ENCODE measurements around the gene RNF169.
"Not testable (repeated sequence)": the region's sequence is repeated elsewhere in the genome, so short reads cannot be mapped to it uniquely, and the experiment has no call there.

Gene RNF169

DNA sequence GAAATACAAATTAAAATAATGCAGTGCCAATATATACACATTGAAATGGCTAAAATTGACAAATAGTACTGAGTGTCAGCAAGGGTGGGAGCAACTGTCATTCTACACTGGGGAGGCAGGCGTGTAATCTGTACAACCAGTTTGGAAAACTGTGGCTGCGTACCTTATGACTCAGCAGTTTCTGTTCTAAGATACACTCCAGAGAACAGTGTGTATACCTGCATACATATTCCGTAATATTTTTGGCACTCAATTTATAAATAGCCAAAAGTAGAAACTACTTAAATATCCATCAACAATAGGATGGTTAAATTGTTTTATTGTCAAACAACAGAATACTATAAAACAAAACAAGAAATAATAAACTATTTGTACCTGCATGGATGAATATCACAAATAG lies 57.6 kb downstream of the RNF169 start:
- Histone ChIP-seq H3K36me3 (ENCODE audit: insufficient read depth, low read length) (no peaks in the 10 kb centered on the region), H3K4me1 (ENCODE audit: insufficient read depth, low read length) (no peaks in the 10 kb centered on the region), H3K9me3 (ENCODE audit: control insufficient read depth, insufficient read depth, low read length) (no peaks in the 10 kb centered on the region), H3K9ac (ENCODE audit: low read depth, low read length) (no peak overlapping the region)

DNA sequence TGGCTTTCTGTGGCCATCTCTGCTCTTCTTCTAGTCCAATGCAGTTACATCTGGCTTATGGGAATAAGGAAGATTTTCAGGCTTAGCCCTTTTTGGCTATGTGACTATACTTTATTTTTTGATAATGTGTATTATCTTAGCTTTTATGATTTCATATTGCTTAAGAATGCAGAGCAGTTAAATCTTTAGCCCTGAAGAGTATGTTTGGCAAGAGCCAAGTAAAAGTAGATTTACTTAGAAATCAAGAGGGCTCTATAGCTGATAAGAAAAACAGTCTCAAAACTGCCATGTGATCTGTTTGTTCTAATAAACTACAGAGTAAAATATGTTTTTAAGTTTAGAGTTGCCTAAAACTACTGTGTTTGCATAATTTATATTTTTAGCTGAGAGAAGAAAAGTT lies 61.2 kb downstream of the RNF169 start:
- Histone ChIP-seq H3K36me3 (ENCODE audit: insufficient read depth, low read length) (no peaks in the 10 kb centered on the region), H3K9ac (ENCODE audit: low read depth, low read length) (no peak overlapping the region), H3K4me1 (ENCODE audit: insufficient read depth, low read length) (no peaks in the 10 kb centered on the region), H3K9me3 (ENCODE audit: control insufficient read depth, insufficient read depth, low read length) (no peaks in the 10 kb centered on the region)

DNA sequence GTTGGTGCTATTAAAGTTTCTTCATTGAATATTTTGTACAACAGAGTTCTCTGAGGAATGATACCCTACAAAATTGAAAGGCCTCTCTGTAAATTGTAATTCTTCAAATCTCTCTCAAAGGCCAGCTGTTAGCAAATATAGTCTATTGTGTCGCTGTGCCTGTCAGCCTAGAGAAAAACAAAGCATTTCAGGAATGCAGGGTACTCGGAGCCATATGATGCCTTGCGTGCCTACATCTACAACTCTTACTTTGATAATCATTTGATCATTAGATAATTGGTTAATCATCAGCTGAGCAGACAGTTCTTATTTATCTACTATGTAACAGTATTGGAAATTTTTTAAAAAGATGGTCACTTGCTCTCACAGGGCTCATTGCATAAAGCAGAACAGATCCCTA lies 67.3 kb downstream of the RNF169 start:
- H3K4me1 ChIP-seq (ENCODE audit: insufficient read depth, low read length) = no peaks in the 10 kb centered on the region
- H3K9me3 ChIP-seq (ENCODE audit: control insufficient read depth, insufficient read depth, low read length) = no peaks in the 10 kb centered on the region
- no peak overlapping the region for H3K9ac ChIP-seq (ENCODE audit: low read depth, low read length)
- H3K36me3 ChIP-seq (ENCODE audit: insufficient read depth, low read length) = no peaks in the 10 kb centered on the region; the same call in 1 of the 2 replicates

DNA sequence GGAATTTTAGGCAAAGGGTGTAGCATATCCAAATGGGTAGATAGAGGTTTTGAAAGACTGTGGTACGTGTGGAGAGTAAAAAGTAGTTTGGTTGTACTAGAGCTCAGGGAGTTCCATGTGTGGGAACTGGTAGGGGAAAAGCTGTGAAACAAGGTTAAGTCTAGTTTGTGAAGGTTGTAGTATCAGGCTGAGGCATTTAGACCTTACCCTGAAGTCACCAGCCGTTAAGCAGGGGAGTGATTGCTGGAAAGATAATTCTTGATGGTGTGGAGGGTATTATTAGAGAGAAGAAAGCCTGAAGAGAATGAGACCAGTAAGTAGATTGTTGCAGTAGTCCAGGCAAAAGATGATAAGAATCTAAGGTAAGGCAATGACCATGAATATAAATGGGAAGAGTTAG lies 68.0 kb downstream of the RNF169 start:
- Histone ChIP-seq H3K9ac (ENCODE audit: low read depth, low read length) (no peak overlapping the region), H3K4me1 (ENCODE audit: insufficient read depth, low read length) (no peaks in the 10 kb centered on the region), H3K9me3 (ENCODE audit: control insufficient read depth, insufficient read depth, low read length) (no peaks in the 10 kb centered on the region), H3K36me3 (ENCODE audit: insufficient read depth, low read length) (no peaks in the 10 kb centered on the region; the same call in 1 of the 2 replicates)

DNA sequence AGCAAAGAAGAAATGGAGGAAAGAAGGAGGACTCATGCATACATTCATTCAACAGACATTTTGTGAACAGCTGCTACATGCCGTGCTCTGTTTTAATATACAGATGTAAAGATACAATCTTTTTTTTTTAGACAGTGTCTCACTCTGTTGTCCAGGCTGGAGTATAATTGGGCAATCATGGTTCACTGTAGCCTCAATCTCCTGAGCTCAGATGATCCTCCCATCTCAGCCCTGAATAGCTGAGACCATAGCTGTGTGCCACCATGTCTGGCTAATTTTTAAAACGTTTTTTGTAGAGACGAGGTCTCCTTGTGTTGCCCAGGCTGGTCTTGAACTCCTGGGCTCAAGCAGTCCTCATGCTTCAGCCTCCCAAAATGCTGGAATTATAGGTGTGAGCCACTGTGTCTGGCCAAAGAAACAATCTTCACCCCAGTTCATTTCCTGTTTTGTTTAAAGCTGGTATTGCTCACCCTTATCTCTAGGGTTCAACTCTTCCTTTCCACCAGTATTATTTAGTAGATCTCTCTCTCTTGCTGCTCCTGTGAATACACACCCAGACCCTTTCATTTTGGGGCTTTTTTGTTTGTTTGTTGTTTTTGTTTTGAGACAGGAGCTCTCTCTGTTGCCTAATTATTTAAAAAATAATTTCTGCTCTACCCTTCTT lies 69.8 kb downstream of the RNF169 start:
- H3K4me1 ChIP-seq (ENCODE audit: insufficient read depth, low read length) = no peaks in the 10 kb centered on the region
- no peak overlapping the region for H3K9ac ChIP-seq (ENCODE audit: low read depth, low read length)
- peaks cover 5% of the 10 kb centered on the region for H3K36me3 ChIP-seq (ENCODE audit: insufficient read depth, low read length)
- peaks cover 3% of the 10 kb centered on the region; the same call in 1 of the 2 replicates for H3K9me3 ChIP-seq (ENCODE audit: control insufficient read depth, insufficient read depth, low read length)

DNA sequence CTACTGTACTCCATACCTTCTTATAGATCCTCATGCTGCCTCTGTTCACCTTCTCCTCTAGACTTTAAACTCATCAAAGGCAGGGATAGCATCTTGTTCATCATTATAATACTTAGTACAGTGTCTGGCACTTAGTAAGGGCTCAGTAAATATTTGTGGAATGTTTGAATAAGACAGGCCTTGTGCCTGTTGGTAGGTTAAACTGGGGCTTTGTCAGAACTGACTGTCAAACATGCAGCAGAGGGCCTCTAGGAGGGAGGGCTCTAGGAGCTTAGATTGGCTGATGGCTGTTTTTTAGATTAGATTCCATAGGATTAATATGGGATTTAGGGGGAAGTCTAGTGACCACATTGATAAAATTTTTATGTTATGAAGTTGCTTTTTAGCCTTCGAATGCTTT lies 70.8 kb downstream of the RNF169 start:
- peaks cover 5% of the 10 kb centered on the region for H3K36me3 ChIP-seq (ENCODE audit: insufficient read depth, low read length)
- H3K9ac ChIP-seq (ENCODE audit: low read depth, low read length) = no peak overlapping the region
- H3K4me1 ChIP-seq (ENCODE audit: insufficient read depth, low read length) = no peaks in the 10 kb centered on the region
- H3K9me3 ChIP-seq (ENCODE audit: control insufficient read depth, insufficient read depth, low read length) = peaks cover 12% of the 10 kb centered on the region; the same call in 1 of the 2 replicates

DNA sequence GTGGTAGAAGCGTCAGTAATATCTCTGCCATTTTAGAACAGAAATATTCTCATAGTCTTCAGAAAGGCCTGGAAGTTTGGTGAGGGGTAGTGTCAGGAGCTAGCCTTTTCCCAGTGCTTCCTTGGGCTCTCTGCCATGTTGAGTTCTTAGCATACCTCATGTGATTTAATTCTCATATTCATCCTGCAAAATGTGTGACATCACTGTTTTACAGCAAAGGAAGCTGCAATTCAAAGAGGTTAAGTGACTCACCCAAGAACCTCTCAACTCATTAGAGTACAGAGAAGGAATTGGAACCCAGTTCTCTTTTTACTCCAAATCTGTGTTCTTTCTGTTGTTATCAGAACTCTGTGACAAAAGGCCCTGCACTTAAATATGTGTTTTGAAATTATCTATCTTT lies 72.1 kb downstream of the RNF169 start:
- Histone ChIP-seq H3K4me1 (ENCODE audit: insufficient read depth, low read length) (no peaks in the 10 kb centered on the region), H3K9ac (ENCODE audit: low read depth, low read length) (no peak overlapping the region), H3K9me3 (ENCODE audit: control insufficient read depth, insufficient read depth, low read length) (peaks cover 22% of the 10 kb centered on the region; the same call in 1 of the 2 replicates), H3K36me3 (ENCODE audit: insufficient read depth, low read length) (peaks cover 8% of the 10 kb centered on the region)

DNA sequence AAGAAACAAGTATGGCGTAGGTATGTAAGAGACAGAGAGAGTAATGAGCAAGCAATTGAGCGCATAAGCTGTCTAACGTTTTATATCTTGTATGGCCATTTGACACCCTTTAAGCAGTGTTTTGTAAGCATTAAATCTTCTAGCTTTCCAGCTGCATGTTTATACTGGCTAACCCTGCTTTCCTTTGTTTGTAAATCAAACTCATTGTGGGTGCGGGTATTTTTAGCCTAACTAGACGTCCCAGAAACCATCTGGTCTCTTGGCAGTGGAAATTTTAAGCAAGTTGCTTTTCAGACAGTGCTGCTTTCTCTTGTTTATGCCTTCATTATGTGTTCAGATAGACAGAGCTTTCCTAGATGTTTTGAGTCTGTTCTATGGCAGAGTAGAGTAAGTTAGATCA lies 73.5 kb downstream of the RNF169 start:
- Histone ChIP-seq H3K4me1 (ENCODE audit: insufficient read depth, low read length) (no peaks in the 10 kb centered on the region), H3K9ac (ENCODE audit: low read depth, low read length) (no peak overlapping the region), H3K36me3 (ENCODE audit: insufficient read depth, low read length) (peaks cover 8% of the 10 kb centered on the region), H3K9me3 (ENCODE audit: control insufficient read depth, insufficient read depth, low read length) (peaks cover 34% of the 10 kb centered on the region)

DNA sequence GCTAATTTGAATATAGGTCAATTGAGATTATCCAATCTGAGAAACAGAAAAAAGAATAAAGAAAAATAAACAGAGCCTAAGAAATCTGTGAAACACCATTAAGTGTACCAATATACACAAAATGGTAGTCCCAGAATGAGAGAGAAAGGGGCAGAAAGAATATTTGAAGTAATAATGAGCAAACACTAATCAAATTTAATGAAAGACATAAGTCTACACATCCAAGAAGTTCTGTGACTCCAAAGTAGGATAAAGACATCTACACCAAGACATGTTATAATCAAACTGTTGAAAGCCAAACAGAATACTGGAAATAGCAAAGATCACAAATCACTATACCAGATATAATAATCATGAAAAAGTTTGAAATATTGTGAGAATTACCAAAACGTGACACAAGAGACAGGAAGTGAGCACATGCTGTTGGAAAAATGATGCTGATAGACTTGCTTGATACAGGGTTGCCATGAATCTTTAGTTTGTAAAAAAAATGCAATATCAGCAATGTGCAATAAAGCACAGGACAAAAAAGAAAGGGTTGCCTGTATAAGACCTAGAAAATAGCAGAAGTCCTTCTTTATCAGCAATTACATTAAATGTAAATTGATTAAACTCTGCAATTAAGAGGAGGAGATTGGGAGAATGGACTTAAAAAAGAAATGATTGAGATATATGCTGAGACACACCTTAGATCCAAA lies 75.8 kb downstream of the RNF169 start:
- peaks cover 8% of the 10 kb centered on the region for H3K36me3 ChIP-seq (ENCODE audit: insufficient read depth, low read length)
- no peaks in the 10 kb centered on the region for H3K4me1 ChIP-seq (ENCODE audit: insufficient read depth, low read length)
- H3K9me3 ChIP-seq (ENCODE audit: control insufficient read depth, insufficient read depth, low read length) = peaks cover 36% of the 10 kb centered on the region
- H3K9ac ChIP-seq (ENCODE audit: low read depth, low read length) = no peak overlapping the region

DNA sequence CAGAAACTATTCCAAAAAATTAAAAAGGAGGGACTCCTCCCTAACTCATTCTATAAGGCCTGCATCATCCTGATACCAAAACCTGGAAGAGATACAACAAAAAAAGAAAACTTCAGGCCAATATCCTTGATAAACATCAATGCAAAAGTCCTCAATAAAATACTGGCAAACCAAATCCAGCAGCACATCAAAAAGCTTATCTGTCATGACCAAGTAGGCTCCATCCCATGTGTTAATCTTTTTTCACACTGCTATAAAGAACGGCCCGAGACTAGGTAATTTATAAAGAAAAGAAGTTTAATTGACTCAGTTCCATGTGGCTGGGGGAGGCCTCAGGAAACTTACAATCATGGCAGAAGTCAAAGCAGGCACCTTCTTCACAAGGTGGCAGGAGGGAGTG lies 76.9 kb downstream of the RNF169 start:
- not testable (repeated sequence) for H3K36me3 ChIP-seq (ENCODE audit: insufficient read depth, low read length); H3K4me1 ChIP-seq (ENCODE audit: insufficient read depth, low read length); H3K9ac ChIP-seq (ENCODE audit: low read depth, low read length)
- H3K9me3 ChIP-seq (ENCODE audit: control insufficient read depth, insufficient read depth, low read length) = peaks cover 36% of the 10 kb centered on the region

DNA sequence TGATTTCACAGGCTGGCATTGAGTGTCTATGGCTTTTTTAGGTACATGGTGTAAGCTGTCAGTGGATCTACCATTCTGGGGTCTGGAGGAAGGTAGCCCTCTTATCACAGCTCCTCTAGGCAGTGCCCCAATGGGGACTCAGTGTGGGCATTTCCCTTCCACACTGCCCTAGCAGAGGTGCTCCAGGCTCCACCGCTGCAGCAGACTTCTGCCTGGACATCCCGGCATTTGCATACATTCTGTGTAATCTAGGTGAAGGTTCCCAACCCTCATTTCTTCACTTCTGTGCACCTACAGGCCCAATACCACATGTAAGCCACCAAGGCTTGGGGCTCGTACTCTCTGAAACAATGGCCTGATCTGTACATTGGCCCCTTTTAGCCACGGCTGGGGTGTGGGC lies 78.3 kb downstream of the RNF169 start:
- H3K9me3 ChIP-seq (ENCODE audit: control insufficient read depth, insufficient read depth, low read length) = peaks cover 36% of the 10 kb centered on the region
- H3K4me1 ChIP-seq (ENCODE audit: insufficient read depth, low read length) = no peaks in the 10 kb centered on the region
- no peak overlapping the region for H3K9ac ChIP-seq (ENCODE audit: low read depth, low read length)
- peaks cover 8% of the 10 kb centered on the region for H3K36me3 ChIP-seq (ENCODE audit: insufficient read depth, low read length)

DNA sequence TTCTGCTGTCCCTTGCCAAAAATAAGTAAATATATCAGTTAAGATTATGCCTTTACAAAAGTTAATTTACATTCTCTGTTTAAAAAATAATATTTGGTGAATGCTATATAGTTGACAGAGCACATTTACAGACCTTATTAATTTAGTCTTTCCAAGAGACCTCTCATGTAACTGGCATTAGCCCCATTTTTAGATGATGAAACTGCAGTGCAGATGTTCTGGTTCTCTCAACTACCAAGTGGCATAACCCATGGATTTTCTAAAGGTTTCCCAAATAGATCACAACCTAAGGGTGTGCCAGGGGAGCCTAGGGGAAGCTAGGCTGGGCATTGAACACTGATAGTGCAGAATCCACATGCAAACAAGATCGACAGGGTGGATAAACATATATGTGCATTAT lies 88.5 kb downstream of the RNF169 start:
- peaks cover 5% of the 10 kb centered on the region; the same call in 1 of the 2 replicates for H3K4me1 ChIP-seq (ENCODE audit: insufficient read depth, low read length)
- H3K9ac ChIP-seq (ENCODE audit: low read depth, low read length) = no peak overlapping the region
- H3K36me3 ChIP-seq (ENCODE audit: insufficient read depth, low read length) = peaks cover 20% of the 10 kb centered on the region
- H3K9me3 ChIP-seq (ENCODE audit: control insufficient read depth, insufficient read depth, low read length) = no peaks in the 10 kb centered on the region

DNA sequence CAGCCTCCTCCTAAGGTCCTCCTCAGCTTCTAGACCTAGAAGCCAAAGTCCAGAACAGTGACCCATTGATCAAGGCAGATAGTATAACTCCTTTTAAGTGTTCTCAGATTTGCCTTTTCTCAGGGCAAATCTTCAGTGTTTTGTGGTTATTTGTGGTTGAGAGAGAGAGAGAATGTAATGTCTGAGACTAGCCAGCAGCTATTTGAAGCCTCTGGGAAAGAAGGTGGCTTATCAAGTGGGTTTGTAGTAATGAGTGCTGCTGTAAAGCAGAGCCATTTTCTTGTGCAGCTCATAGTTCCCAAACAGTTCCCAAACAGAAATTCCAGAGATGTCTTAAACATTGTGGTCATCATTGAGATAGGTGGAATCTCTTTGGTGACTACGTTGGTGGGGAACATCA lies 89.5 kb downstream of the RNF169 start:
- Histone ChIP-seq H3K4me1 (ENCODE audit: insufficient read depth, low read length) (peaks cover 5% of the 10 kb centered on the region; the same call in 1 of the 2 replicates), H3K9me3 (ENCODE audit: control insufficient read depth, insufficient read depth, low read length) (no peaks in the 10 kb centered on the region), H3K36me3 (ENCODE audit: insufficient read depth, low read length) (peaks cover 20% of the 10 kb centered on the region), H3K9ac (ENCODE audit: low read depth, low read length) (no peak overlapping the region)

DNA sequence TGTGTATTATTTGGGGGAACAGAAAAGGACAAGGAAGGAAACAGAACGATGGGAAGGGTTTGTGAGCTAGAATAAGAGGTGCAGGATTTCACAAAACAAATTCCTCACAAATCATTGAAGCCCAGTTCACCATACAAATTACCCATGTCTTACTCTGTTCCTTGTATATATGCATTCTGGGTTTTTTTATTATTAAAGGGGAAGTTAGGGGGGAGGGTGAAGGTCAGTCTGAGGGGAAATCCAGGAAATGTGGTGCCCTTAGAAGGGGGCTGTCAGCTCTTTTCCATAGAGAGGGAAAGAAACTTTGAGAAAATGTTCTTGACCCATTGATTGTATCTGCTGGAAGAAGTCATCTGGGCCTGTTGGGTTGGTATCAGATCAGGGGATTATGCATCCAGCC lies 90.8 kb downstream of the RNF169 start:
- H3K9ac ChIP-seq (ENCODE audit: low read depth, low read length) = no peak overlapping the region
- H3K4me1 ChIP-seq (ENCODE audit: insufficient read depth, low read length) = peaks cover 5% of the 10 kb centered on the region; the same call in 1 of the 2 replicates
- H3K36me3 ChIP-seq (ENCODE audit: insufficient read depth, low read length) = peaks cover 20% of the 10 kb centered on the region
- no peaks in the 10 kb centered on the region for H3K9me3 ChIP-seq (ENCODE audit: control insufficient read depth, insufficient read depth, low read length)

DNA sequence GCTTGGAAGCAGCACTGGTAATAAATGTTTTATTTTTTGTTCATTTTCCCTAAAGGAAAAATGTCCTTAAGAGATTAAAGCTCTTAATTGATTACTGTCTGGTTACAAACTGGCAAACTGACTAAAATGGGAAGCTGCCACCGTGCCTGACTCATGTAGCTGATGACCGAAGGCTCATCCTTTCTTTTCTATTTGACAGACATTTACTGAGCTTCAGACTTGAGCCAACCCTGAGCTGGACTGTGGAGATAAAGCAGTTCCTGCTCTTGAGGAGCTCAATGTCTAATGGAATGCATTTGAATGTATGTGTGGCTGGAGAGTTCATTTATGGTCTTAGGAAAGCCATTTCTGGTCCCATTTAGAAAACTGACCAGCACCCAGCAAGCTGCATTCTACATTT lies 91.3 kb downstream of the RNF169 start:
- Histone ChIP-seq H3K9ac (ENCODE audit: low read depth, low read length) (no peak overlapping the region), H3K36me3 (ENCODE audit: insufficient read depth, low read length) (peaks cover 20% of the 10 kb centered on the region), H3K4me1 (ENCODE audit: insufficient read depth, low read length) (peaks cover 5% of the 10 kb centered on the region; the same call in 1 of the 2 replicates), H3K9me3 (ENCODE audit: control insufficient read depth, insufficient read depth, low read length) (no peaks in the 10 kb centered on the region)
